Stimulated activated CD8-positive, alpha-beta memory T cell treated with anti-CD3 and anti-CD28 coated beads, Interleukin-15, amount 100 ng/mL, for 24 hours (primary cell): ENCODE results near the gene TADA3.

ENCODE experiments used
- DNase-seq: peaks from one replicate; pipeline ENCODE4 v3.0.0-alpha.2; 2020; ENCODE audit warnings: low read depth

The TADA3 gene

DNA sequence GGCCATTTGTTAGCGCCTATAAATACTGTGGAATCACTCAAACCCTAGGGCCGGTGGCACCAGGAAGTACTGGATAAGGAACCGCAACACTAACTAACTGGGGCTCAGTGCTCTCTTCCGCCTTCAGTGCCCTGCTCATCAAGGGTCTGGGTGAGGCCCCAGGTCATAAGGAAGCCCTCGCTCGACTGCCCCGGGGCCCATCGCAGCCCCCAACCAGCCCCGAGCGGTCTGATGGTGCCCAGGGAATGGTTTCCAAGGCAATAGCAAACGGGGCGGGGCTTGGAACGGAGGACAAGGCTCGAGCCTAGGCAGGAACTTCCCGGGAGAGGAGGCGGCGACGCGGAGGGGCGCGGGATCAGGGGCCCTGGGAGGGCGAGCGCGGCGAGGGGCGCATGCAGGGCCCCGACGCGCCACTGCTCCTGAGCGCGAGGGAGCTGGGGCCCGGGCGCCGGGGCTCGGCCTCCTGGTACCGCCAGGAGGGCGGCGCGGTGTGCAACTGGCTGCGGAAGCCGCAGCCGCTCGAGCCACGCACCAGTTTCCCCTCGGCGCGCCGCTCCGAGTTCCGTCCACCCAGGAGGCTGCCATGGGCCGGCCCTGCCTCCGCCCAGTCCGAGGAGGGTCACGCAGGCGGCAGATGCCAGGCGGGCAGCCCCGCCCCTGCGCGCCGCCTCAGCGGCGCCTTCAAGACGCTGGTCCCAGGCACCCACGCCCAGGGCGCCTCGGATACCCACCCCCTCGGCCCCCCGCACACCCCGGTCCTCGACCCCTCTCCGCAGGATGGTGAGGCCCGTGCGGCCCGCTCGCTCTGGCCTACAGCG lies 17.6 kb upstream of the TADA3 start, which contains the start of gene TTLL3:
TTLL3 (plus strand) TSS at position 648 of the 818 bp plus-strand sequence. CDS start 400 bp downstream, outside the sequence.
- DNase-seq = no peak

DNA sequence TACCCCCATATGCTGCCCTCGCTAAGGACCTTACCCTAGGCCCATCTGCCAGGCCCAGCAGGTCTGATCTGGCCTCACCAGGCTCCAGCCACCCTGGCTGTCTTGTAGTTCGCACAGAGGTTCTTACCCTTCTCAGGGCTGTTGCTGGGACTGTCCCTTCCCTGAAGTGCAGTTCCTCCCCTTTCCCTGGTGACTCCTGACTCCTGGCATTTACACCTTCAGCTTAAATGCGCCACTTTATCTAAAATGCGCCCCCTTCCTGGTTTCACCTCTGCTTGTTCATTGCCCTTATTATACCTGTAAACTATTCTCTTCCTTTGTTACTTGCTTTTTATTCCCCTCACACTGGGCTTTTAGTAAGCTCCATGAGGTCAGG lies 17.0 kb upstream of the TADA3 start:
- DNase-seq = no peak

DNA sequence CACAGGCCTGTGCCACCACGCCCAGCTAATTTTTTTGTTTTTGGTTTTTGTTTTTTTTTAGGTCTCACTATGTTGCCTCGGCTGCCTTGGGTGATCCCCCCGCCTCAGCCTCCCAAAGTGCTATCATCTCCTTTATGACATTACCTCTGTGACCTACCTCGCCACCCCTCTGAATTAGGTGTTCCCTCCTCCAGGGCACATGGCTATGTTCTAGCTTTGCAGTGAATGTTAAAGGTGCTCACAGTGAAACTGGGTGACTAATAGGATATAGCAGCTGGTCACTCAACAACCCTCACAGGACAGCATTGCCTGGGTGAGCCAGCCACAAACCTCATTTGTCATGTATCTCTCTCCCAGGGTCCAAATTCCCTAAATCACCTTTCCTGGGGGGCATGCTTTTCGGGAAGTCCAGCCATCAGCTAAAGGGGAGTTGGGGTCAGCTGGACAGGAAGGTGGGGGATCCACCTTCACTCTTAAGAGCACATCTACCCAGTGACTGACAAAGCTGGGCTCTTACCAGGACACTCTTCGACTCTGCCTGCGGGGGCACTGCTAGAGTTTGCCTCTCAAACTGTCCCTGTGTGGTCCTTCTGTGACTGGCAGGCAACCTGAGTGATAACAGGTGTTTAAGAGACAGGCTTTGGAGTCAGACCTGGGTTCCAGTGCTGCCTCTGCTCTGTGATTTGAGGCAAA lies 16.2 kb upstream of the TADA3 start:
- DNase-seq = no peak

- no peak for DNase-seq
Measured at GRCh38 chr3:9807981-9808344, 15.7 kb upstream of the TADA3 start.

- no peak for DNase-seq
Measured at GRCh38 chr3:9806688-9807589, 14.7 kb upstream of the TADA3 start.

- DNase-seq = no peak
Measured at GRCh38 chr3:9806137-9806536, 13.9 kb upstream of the TADA3 start.

DNA sequence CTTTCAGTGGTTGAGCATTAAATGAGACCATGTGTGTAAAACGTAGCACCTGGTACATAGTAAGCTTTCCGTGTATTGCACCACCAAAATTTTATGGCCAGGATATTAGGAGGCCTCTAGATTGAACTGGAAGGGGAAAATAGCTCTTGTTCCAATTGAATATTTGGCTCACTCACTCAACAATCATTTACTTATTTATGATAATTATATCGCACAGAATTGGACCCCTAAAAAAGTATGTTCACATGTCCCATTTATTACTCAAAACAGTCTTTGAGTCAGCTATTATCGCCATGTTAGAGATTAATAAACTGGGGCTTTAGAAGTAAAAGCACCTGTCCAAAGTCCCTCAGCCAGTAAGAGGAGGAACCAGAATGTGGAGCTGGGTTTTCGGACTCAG lies 12.7 kb upstream of the TADA3 start:
- no peak for DNase-seq

DNA sequence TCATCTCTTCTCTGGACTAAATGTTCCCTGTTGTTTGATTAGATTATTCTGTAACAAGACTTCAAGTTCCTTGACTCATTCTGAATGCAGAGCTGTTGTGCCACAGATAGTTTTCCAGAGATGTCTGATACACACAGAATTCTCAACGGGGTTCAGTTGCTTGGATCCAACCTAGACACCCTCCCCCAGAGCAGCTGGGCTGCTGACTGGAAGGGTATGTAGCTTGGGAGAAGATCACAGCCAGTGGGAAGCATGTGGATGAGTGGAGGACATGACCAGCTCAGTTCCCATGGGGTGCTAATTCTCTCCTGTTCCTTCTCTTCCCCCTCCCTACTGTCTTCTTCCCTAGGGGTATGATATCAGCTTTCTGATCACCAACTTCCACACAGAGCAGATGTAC lies 11.2 kb upstream of the TADA3 start:
- DNase-seq = no peak

DNA sequence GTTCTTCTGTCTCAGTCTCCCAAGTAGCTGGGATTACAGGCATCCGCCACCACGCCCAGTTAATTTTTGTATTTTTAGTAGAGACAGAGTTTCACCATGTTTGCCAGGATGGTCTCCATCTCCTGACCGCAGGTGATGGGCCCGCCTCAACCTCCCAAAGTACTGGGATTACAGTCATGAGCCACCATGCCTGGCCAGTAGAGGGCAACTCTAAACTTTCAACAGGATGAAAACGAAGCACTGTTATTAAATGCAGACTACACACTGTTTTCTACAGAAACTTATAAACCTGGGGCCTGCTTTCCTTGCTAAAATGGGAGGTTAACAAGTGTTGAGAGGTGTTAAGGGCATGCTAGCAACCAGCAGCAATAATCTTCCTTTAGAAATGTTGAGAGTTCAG lies 8.3 kb upstream of the TADA3 start:
- DNase-seq = no peak

DNA sequence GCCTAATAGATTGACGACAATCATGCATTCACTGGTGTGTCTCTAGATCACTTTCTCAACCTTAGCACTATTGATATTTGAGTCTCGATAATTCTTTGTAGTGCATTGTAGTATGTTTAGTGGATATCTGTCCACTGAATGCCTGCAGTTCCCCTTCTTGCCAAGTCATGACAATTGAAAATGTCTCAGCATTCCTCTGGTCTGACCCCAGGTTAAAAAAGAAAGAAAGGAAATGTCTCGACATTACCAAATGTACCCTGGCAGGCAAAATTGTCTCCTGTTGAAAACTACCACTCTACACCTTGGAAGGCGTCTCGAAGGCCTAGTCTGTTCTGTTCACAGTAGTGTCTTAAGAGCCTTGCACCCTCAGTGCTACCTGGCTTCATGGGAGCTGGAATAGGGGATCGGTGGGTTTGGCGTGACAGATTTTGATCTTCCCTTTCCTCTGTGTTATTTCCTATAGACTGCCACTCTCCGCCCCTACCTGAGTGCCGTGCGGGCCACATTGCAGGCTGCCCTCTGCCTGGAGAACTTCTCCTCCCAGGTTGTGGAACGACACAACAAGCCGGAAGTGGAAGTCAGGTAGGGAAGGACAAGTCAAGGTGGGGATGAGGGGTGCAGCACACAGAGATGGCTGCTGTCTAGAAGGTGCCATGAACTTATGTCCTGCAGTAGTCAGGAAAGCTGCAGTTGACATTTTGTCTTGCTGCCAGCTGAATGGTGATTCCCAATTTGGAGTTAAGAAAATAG lies 5.1 kb upstream of the TADA3 start:
- no peak for DNase-seq

GRCh38 chr3:9795207-9795606 lies 2.9 kb upstream of the TADA3 start:
- DNase-seq = no peak

- DNase-seq = no peak
Measured at GRCh38 chr3:9794400-9794799, 2.1 kb upstream of the TADA3 start.

DNA sequence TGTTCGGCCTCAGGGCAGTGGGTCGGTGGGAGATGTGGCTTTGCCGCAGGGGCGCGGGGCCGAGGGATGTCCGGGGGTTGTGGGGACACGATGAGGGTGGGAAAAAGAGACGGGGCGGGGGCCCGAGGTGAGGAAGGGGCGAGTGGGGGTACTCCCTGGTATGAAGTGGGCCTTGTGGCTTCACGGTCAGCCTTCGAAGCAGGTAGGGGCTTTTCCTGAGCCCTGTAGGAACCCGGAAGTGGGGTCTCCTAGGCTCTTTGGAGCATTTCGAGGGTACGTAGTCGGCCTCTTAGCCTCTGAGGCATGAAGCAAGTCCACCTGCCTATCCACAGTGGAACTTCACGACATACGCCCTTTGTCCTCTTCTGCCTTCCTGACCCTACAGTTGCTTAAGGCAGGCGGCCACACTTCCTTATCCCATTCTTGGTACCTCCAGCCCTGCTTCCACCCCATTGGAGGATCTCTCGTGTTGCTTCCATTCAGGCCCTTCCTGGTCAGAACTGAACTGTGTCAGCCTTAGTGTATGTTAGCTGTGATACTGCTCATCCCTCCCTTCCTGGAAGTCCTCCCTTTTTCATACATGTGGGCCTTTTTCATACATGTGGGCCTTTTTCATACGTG lies 998 bp upstream of the TADA3 start:
- DNase-seq = no peak

- DNase-seq = no peak
Measured at GRCh38 chr3:9791790-9792404, 376 bp downstream of the TADA3 start.

DNA sequence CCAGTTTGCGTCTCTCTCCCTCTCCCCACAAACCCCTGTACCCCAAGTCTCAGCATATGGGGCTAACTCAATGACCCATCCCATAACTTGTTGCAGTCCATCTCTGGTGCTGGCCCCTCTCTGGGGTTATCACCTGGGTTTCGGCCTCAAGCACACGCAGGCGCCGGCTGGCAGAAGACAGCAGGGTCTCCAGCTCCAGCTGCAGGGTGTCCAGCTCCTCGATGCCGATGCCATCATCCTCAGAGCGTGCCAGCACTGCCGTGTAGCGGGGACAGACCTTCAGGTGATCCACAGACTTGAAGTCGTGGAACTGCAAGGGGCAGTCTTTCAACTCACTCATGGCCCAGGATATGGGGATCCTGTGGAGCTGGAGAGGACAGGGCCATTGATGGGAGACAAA lies 1.1 kb downstream of the TADA3 start:
- no peak for DNase-seq

DNA sequence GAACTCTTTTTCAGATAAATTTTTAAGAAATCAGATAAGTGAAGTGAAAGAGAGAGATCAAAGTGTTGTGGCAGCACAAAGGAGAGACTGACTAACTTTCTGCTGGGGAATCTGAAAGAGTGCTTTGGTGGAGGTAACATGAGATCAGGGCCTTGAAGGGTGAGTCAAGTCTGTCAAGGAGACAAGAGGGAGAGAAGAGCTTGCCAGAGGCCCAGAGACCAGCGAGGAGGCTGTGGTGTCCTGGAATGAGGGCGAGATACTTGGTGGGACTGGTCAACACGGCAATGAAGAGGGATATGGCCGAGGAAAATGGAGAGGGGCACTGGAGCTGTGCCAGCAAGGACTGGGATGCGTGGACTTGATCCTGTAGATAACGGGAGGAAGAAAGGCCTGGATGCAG lies 4.6 kb downstream of the TADA3 start:
- DNase-seq = no peak

- DNase-seq = no peak
Measured at GRCh38 chr3:9786825-9787669, 5.2 kb downstream of the TADA3 start.

DNA sequence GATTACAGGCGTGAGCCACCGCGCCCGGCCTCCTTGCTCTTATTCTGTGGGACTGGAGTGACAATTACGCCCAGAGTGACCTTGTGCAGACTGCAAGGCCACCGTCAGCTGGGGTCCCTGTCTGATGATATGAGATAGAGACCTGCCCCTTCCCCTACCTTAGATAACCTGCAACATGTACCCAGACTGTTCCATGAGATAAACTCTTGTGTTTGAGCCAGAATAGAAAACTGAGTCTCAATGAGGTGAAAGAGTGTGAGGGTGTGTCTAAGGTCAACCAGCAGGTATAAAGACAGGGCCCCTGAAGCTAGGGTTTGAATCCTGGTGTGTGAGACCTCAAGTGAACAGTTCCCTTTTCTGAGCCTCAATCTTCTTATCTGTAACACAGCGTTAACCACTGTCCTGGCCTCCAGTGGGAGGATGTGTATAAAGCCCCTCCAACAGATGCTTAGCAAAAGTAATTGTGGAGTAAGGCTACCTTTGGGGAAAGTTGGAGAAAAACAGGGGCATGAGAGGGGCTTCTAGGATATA lies 6.0 kb downstream of the TADA3 start:
- DNase-seq = no peak

DNA sequence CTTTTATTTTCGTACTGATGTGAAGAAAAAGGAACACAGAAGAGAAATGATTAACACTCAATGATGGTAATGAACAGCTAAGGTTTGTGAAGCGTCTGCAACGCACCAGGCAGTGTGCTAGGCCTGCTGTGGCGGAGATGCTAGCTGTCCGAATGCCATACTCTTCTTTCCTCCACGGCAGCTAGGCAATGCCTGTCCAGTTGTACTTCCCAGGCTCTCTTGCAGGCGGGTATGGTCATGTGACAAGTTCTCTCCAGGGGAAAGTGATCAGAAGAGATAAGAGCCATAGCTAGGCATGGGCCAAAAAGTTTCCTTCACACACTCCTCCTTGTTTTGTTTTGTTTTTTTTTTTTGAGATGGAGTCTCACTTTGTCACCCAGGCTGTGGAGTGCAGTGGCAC lies 6.7 kb downstream of the TADA3 start:
- no peak for DNase-seq

GRCh38 chr3:9784965-9785364 lies 7.3 kb downstream of the TADA3 start:
- no peak for DNase-seq
